Occipital lobe (tissue), 2 donors: ENCODE data around the gene BCORL1. TPM values are rescaled to one million over a fixed set of nuclear protein-coding genes. Genes with fewer than 3 reads are reported as not detected.

Experiments
- DNase-seq: peaks from one replicate; lab custom pipeline; 2025; lab: John Stamatoyannopoulos, UW
- total RNA-seq: library from RNA; depleted of rRNA; stranded (reverse); fragments of >200 nt; gene quantifications from one replicate; pipeline ENCODE4 v1.2.3, GENCODE V29; 2014

Gene BCORL1
- total RNA-seq, 1 donor from 2014 or later, result 3.7 TPM

GRCh38 chrX:130014356-130014755 is 31.9 kb downstream of the BCORL1 start:
- no peak for DNase-seq

DNA sequence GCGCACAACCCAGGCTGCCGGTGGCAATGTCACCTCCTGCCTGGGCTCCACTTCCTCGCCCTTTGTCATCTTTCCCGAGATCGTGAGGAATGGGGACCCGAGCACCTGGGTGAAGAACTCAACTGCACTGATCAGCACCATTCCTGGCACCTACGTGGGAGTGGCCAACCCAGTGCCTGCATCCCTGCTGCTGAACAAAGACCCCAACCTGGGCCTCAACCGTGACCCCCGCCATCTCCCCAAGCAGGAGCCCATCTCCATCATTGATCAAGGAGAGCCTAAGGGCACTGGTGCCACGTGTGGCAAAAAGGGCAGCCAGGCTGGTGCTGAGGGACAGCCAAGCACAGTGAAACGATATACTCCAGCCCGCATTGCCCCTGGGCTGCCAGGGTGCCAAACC is 32.3 kb downstream of the BCORL1 start:
- DNase-seq, result no peak

DNA sequence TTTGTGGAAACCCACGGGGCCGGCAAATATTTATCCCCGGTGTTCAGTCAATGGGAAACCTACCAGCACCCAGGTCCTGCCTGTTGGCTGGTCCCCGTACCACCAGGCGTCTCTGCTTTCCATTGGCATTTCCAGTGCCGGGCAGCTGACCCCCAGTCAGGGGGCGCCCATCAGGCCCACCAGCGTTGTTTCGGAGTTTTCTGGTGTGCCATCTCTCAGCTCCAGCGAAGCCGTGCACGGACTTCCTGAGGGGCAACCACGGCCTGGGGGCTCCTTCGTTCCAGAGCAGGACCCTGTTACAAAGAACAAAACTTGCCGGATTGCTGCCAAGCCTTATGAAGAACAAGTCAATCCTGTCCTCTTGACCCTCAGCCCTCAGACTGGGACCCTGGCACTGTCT is 32.7 kb downstream of the BCORL1 start:
- no peak for DNase-seq

- DNase-seq, result no peak
Observed at GRCh38 chrX:130018143-130018542, 35.7 kb downstream of the BCORL1 start.

DNA sequence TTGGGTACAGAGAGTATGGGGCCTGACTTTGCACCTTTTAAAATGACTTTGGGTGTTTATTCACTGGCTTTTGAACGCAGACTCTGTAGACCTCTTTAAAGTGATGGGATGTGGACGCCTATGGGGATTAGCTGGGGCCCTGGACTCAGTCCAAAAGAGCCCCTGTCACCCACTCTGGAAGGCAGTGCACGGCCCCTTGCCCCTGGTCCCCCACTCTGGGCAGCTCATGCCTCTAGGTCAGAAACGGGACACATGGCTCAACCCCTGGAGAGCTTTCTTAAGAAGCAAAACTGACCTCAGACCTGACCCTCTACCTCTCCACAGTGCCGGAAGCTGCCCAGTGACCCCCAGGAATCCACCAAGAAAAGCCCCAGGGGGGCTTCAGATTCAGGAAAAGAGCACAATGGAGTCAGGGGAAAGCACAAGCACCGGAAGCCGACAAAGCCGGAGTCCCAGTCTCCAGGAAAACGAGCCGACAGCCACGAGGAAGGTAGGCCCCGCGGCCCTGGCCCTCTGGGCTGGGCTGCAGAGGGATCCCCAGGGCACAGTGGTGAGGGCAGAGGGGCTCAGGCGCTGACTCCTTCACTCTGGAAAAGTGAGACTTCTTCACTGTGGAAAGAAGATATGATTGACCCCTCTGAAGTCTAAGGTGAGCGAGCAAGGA is 38.4 kb downstream of the BCORL1 start:
- DNase-seq, result no peak

GRCh38 chrX:130024127-130024526 is 41.7 kb downstream of the BCORL1 start:
- DNase-seq, result no peak

DNA sequence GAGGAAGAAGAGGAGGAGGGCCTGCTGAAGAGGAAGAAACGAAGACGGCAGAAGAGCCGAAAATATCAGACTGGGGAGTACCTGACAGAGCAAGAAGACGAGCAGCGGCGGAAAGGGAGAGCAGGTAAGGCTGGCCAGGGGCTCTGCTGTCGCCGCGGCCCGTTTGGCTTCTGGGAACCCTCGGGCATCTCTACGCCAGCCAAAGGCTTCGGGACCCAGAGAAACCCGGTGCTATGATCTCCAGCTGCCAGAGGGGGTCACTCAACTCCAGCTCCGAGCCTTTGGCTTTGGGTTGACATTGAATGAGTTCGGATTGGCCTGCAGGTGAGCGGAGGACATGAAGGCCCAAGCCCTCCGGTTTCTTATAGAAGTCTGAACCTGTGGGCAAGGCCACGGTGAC is 42.8 kb downstream of the BCORL1 start:
- DNase-seq, result no peak

- no peak for DNase-seq
Observed at GRCh38 chrX:130027569-130027968, 45.1 kb downstream of the BCORL1 start.

DNA sequence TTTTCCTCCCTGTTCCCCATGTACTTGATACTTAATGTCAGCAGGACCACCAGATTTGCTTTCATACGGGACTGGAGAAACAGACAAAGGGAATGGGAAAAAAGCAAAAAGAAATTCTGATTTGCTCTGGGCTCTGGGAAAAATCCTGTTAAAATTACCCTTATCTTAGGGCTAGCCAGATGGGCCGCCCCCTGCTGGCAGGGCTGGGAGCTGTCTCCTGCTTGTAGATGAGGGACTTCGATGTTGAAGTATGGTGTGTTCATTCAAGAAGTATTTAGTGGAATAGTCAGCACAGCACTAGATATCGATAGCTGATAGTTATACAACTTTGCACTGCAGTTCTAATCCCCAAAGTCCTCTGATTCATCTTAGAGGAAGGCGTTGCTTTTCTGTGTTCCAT is 45.8 kb downstream of the BCORL1 start:
- DNase-seq, result no peak

GRCh38 chrX:130030826-130031225 is 48.4 kb downstream of the BCORL1 start:
- no peak for DNase-seq

DNA sequence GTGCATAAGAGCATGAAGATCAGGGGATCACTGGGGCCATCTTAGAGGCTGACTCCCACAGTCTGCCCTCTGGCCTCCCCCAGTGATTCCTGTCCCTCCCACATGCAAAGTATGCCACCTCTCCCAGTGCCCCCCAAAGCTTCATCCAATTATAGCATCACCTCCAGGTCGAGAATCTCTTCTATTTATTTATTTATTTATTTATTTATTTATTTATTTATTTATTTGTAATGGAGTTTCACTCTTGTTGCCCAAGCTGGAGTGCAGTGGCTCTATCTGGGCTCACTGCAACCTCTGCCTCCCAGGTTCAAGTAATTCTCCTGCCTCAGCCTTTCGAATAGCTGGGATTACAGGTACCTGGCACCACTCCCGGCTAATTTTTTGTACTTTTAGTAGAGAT is 50.1 kb downstream of the BCORL1 start:
- no peak for DNase-seq

DNA sequence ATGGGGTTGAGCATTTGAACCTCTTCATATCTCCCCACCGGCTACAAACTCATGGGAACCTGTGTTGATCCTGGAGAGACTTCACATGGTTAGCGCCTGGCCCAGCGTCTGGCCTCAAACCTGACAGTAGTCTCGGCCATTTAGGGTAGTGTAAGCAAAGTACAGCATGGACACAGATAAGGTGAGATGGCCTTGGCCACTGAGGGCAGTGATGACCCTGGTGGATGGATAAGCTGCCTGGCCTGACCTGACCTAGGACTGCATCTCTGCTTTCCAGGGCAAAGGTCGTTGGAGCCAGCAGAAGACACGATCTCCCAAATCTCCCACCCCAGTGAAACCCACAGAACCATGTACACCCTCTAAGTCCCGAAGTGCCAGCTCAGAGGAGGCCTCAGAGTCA is 51.7 kb downstream of the BCORL1 start:
- no peak for DNase-seq

GRCh38 chrX:130039847-130040246 is 57.4 kb downstream of the BCORL1 start:
- no peak for DNase-seq

GRCh38 chrX:130047416-130047815 is 65.0 kb downstream of the BCORL1 start:
- DNase-seq, result no peak

- DNase-seq, result no peak
Observed at GRCh38 chrX:130048686-130049222, 66.3 kb downstream of the BCORL1 start.

GRCh38 chrX:130049821-130050220 is 67.4 kb downstream of the BCORL1 start:
- no peak for DNase-seq

DNA sequence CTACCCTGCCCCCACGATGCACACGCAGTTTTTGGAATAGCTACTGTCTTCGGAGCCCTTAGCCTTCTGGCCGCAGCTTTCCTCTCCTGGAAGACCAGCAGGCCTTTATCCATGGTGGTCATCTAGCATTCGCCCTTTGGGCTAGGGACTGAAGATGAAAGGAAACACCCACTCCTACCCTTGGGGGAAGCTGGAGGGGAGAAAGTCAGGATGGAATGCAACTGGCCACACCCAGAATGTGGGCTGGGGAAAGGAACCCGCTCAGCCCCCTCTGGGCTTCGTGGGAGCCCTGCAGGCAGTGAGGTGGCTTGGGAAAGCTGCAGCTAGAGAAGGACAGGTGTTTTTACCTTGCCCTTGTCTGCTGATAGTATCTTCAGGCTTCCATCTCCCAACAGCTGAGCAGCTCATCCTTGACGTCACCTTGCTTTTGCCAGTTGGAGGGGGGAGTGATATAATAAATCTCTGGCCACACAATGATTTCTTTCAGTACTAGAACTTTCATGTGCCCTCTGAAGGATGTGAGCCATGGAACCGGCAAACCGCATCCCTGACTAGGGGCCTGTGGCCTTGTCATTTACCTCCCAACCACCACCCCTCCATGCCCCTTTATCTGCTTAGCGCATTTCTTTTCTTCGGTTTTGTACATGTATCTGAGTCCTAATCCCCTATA is 68.9 kb downstream of the BCORL1 start:
- DNase-seq, result no peak

- no peak for DNase-seq
Observed at GRCh38 chrX:130053236-130053635, 70.8 kb downstream of the BCORL1 start.

- DNase-seq, result no peak
Observed at GRCh38 chrX:130055103-130055502, 72.7 kb downstream of the BCORL1 start.

DNA sequence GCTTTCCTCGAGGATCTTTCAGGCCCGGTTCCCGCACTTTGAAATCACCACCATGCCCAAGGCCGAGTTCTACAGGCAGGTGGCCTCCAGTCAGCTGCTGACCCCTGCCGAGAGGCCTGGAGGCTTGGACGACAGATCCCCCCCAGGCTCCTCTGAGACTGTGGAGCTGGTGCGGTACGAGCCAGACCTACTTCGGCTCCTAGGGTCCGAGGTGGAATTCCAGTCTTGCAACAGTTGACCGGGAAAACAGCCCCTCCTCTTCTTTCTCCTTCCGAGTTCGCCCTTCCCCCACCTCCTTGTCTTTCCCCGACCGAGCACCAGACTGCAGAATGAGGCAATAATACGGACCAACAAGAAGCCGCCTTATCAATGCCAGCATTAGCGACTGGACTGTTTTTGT is 73.5 kb downstream of the BCORL1 start:
- no peak for DNase-seq

- no peak for DNase-seq
Observed at GRCh38 chrX:130057209-130057608, 74.8 kb downstream of the BCORL1 start.

GRCh38 chrX:130058652-130059051 is 76.2 kb downstream of the BCORL1 start:
- no peak for DNase-seq
